GM12864 (cell line): ENCODE measurements around the gene CTXN3.

Experiments
- DNase-seq: peaks from one replicate; pipeline ENCODE4 v3.0.0-alpha.2; 2011; ENCODE audit warnings: low read depth
- H3K4me3 ChIP-seq: 2 replicates; pipeline ENCODE4 v1.5.1; 2011; ENCODE audit warnings: mild to moderate bottlenecking, low read depth, low read length, control low read depth
- CTCF ChIP-seq: IDR thresholded peaks from 2 replicates; pipeline ENCODE4 v1.5.1; 2011; ENCODE audit warnings: low read depth, mild to moderate bottlenecking, moderate library complexity, low read length, control low read depth, inconsistent platforms; ENCODE audit errors: missing control alignments

Gene CTXN3

GRCh38 chr5:127649018-127649439, at the start of gene CTXN3:
Gene CTXN3 (plus strand): TSS chr5:127649082. CDS start chr5:127657522, 8,440 bp downstream.
- no peak for DNase-seq
- no peak for TF ChIP-seq CTCF
- no peak within 1 kb of the TSS for H3K4me3 ChIP-seq

- no peak for DNase-seq
- no peak for TF ChIP-seq CTCF
These were observed 49.6 kb upstream of the CTXN3 start for GRCh38 chr5:127599320-127599719.

DNA sequence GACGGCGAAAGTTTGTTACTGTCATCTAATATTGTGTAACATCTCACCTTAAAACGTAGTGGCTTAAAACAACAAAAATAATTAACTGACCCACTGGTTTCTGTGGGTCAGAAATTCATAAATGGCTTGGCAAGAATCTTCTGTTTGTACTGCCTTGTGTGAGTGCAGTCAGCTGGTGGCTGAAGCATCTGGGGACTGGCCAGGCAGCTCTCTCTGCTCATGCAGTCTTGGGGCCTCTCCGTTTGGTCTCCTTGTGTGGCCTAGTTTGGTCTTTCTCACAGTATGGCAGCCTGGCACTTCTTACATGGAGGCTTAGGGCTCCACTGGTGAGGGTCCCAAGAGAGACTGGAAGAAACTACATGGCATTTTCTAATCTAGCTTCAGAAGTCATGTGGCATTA, 49.0 kb upstream of the CTXN3 start:
- DNase-seq, result no peak

More at GRCh38 chr5:127599320-127599719, 49.6 kb upstream of the CTXN3 start:
- H3K4me3 ChIP-seq, result no peak overlapping the region

GRCh38 chr5:127601111-127601510, 47.8 kb upstream of the CTXN3 start:
- no peak for DNase-seq
- no peak overlapping the region for H3K4me3 ChIP-seq
- no peak for TF ChIP-seq CTCF

More for the DNA sequence above, 49.0 kb upstream of the CTXN3 start:
- TF ChIP-seq CTCF, result no peak
- H3K4me3 ChIP-seq, result no peak overlapping the region

- no peak for DNase-seq
- TF ChIP-seq CTCF, result no peak
- H3K4me3 ChIP-seq, result no peak overlapping the region
These were observed 47.3 kb upstream of the CTXN3 start for GRCh38 chr5:127601601-127602000.

GRCh38 chr5:127602481-127602880, 46.4 kb upstream of the CTXN3 start:
- no peak for DNase-seq
- no peak for TF ChIP-seq CTCF
- no peak overlapping the region for H3K4me3 ChIP-seq
